ENCODE data around the gene VPS50.

- no peak for TF ChIP-seq POLR2A (IDR thresholded peaks at IDR 0.05)
- TF ChIP-seq CTCF (IDR thresholded peaks at IDR 0.05) = no peak
- TF ChIP-seq POLR2AphosphoS5 (IDR thresholded peaks at IDR 0.05) = no peak
Observed at GRCh38 chr7:93211228-93211818, 20.8 kb upstream of the VPS50 start.

All from breast epithelium (tissue), 3 donors.